Gastroesophageal sphincter (tissue), 4 donors: ENCODE data around the gene KCTD14. TPM values are rescaled to one million over a fixed set of nuclear protein-coding genes. Genes with fewer than 3 reads are reported as not detected.

ENCODE experiments used
- ATAC-seq: fragments of 150-250 bp; one replicate; pipeline ENCODE4 v1.9.1; 2016; ENCODE audit warnings: mild to moderate bottlenecking, moderate library complexity
- H3K27ac ChIP-seq, 4 donors: fragments of 200-600 bp; sonication (generic) in 3 of 4; 1 replicate in 3 of 4; 2 replicates in 1 of 4; pipeline ENCODE4 v1.5.1; 2016 to 2019
- H3K27me3 ChIP-seq: fragments of 200-600 bp; sonication (generic); one replicate; pipeline ENCODE4 v1.5.1; 2019
- H3K36me3 ChIP-seq, 2 donors: fragments of 200-600 bp; sonication (generic); one replicate each; pipeline ENCODE4 v1.5.1; 2019; ENCODE audit warnings: control low read depth in 1 of 2
- H3K4me1 ChIP-seq, 3 donors: fragments of 200-600 bp; sonication (generic); 1 replicate in 2 of 3; 2 replicates in 1 of 3; pipeline ENCODE4 v1.5.1; 2016 to 2019; ENCODE audit warnings: control low read depth in 2 of 3
- H3K4me3 ChIP-seq, 2 donors: fragments of 200-600 bp; sonication (generic); one replicate each; pipeline ENCODE4 v1.5.1; 2019; ENCODE audit warnings: mild to moderate bottlenecking in 1 of 2, moderate library complexity in 1 of 2
- H3K9me3 ChIP-seq, 3 donors: fragments of 200-600 bp; sonication (generic); one replicate each; pipeline ENCODE4 v1.5.1; 2017 to 2019; ENCODE audit warnings: control low read depth in 2 of 3
- EP300 ChIP-seq: sonication (generic); formaldehyde crosslinking; IDR thresholded peaks from one replicate; pipeline ENCODE4 v1.6.1; 2017; ENCODE audit warnings: antibody characterized with exemption, mild to moderate bottlenecking
- POLR2A ChIP-seq, 2 donors: fragments of 450-650 bp; IDR thresholded peaks; one replicate each; pipeline ENCODE4 v1.6.1; 2017; ENCODE audit warnings: antibody characterized with exemption in 2 of 2, mild to moderate bottlenecking in 2 of 2, moderate library complexity in 1 of 2
- POLR2AphosphoS5 ChIP-seq: sonication (generic); formaldehyde crosslinking; IDR thresholded peaks from one replicate; pipeline ENCODE4 v1.6.1; 2017; ENCODE audit warnings: antibody characterized with exemption
- WGBS, 2 donors: methylation state at CpG; one replicate each; pipeline ENCODE4 v1.1.5; 2018; ENCODE audit warnings: low coverage in 1 of 2; 5-methylcytosine and 5-hydroxymethylcytosine counted together
- total RNA-seq, 4 donors: library from RNA; depleted of rRNA; stranded (reverse); fragments of >200 nt; gene quantifications; one replicate each; pipeline ENCODE4 v1.1.0, GENCODE V29; 2016
- TF ChIP-seq, protein P1 (sequence below), 4 experiments: fragments of 200-600 bp in 2 of 4; fragments of 450-650 bp in 2 of 4; sonication (generic) in 1 of 4; IDR thresholded peaks; one replicate each; pipeline ENCODE4 v1.5.1; 2017 to 2019; ENCODE audit warnings: antibody characterized with exemption in 4 of 4, mild to moderate bottlenecking in 2 of 4, moderate library complexity in 2 of 4

The KCTD14 gene
- total RNA-seq, 4 donors from 2014 or later, result 0.58 to 2.3 (median 1.4) TPM

DNA sequence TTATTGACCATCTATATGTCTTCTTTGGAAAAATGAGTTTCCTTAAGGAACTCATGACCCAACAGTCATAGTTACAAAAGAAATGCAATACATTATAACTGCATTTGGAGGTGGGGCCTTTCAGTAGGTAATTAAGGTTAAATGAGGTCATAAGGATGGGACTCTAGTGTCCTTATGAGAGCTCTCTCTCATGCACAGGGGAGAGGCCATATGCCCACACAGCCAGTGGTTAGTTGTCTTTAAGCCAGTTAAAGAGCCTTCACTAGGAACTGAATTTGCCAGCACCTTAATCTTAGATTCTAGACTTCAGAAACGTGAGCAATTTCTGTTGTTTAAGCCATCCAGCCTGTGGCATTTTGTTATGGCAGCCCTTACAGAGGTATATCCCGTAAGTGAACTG, 56.0 kb downstream of the KCTD14 start:
- TF ChIP-seq POLR2A (IDR thresholded peaks at IDR 0.05), result no peak
- TF ChIP-seq, protein P1, sequence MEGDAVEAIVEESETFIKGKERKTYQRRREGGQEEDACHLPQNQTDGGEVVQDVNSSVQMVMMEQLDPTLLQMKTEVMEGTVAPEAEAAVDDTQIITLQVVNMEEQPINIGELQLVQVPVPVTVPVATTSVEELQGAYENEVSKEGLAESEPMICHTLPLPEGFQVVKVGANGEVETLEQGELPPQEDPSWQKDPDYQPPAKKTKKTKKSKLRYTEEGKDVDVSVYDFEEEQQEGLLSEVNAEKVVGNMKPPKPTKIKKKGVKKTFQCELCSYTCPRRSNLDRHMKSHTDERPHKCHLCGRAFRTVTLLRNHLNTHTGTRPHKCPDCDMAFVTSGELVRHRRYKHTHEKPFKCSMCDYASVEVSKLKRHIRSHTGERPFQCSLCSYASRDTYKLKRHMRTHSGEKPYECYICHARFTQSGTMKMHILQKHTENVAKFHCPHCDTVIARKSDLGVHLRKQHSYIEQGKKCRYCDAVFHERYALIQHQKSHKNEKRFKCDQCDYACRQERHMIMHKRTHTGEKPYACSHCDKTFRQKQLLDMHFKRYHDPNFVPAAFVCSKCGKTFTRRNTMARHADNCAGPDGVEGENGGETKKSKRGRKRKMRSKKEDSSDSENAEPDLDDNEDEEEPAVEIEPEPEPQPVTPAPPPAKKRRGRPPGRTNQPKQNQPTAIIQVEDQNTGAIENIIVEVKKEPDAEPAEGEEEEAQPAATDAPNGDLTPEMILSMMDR (IDR thresholded peaks at IDR 0.05), result no peak
- TF ChIP-seq EP300, result no peak
- TF ChIP-seq POLR2AphosphoS5, result no peak
- 96% methylated on average over 2 of the region's 2 CpGs; no CpG with 5 or more reads in 1 of the 2 donors for WGBS, 2 donors
- H3K4me1 ChIP-seq, result no peaks in the 10 kb centered on the region
- no peaks in the 10 kb centered on the region for H3K9me3 ChIP-seq
- H3K36me3 ChIP-seq, result peaks cover 0 to 18% of the 10 kb centered on the region in 2 donors
- no peak overlapping the region for H3K27ac ChIP-seq
- no peak overlapping the region for H3K4me3 ChIP-seq
- no peak for ATAC-seq
- no peaks in the 10 kb centered on the region for H3K27me3 ChIP-seq

DNA sequence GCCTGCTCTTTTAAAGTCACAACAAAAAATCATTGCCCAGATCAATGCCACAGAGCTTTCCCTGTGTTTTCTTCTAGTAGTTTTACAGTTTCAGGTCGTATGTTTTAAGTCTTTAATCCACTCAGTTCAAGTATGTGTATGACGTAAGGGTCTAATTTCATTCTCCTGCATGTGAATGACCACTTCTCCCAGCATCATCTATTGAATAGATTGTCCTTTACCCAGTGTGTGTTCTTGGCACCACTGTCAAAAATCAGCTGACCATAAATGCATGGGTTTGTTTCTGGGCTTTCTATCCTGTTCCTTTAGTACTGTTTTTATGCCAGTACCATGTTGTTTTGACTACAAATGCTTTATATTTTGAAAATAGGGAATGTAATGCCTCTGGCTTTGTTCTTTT, 56.7 kb downstream of the KCTD14 start:
- ATAC-seq, result no peak
- WGBS, 2 donors, result 76 to 86% methylated on average over 2 of the region's 2 CpGs

More for the DNA sequence above, 56.7 kb downstream of the KCTD14 start:
- TF ChIP-seq POLR2AphosphoS5 (no peak), EP300 (no peak), POLR2A (IDR thresholded peaks at IDR 0.05) (no peak)
- TF ChIP-seq, protein P1 (IDR thresholded peaks at IDR 0.05), result no peak
- H3K36me3 ChIP-seq, result peaks cover 0 to 18% of the 10 kb centered on the region in 2 donors
- no peak overlapping the region for H3K4me3 ChIP-seq
- H3K4me1 ChIP-seq, result no peaks in the 10 kb centered on the region
- H3K9me3 ChIP-seq, result no peaks in the 10 kb centered on the region
- no peak overlapping the region for H3K27ac ChIP-seq
- no peaks in the 10 kb centered on the region for H3K27me3 ChIP-seq

Other genes starting within 250 kb of the KCTD14 start
- 10 to 100 TPM; 63.9 to 99.1 (median 80.8) TPM for gene RSF1, start 202.6 kb downstream of the KCTD14 start, total RNA-seq
- gene AAMDC, start 202.1 kb downstream of the KCTD14 start, total RNA-seq, result 100 to 1,000 TPM in 1 of 4 donors, 10 to 100 TPM in 3; 55.2 to 117 (median 74.0) TPM
- 10 to 100 TPM; 16.5 to 32.1 (median 18.8) TPM for gene INTS4, start 28.6 kb downstream of the KCTD14 start, total RNA-seq
- gene THRSP, start 40.6 kb upstream of the KCTD14 start, total RNA-seq, result 1 to 10 TPM in 1 of 4 donors, not detected in 3; 2.0 TPM
- 100 to 1,000 TPM in 1 of 4 donors, 10 to 100 TPM in 3; 67.8 to 102 (median 79.6) TPM for gene NDUFC2, start 56.6 kb upstream of the KCTD14 start, total RNA-seq
- gene ALG8, start 116.3 kb upstream of the KCTD14 start, total RNA-seq, result 10 to 100 TPM; 14.8 to 21.6 (median 15.8) TPM
- gene KCTD21, start 165.3 kb upstream of the KCTD14 start, total RNA-seq, result 10 to 100 TPM in 2 of 4 donors, 1 to 10 TPM in 2; 5.7 to 18.6 (median 9.9) TPM
- gene USP35, start 165.6 kb upstream of the KCTD14 start, total RNA-seq, result 10 to 100 TPM in 2 of 4 donors, 1 to 10 TPM in 2; 7.1 to 14.5 (median 10.6) TPM